Kasumi-1 (cell line): ENCODE results near the gene SLC35F3.

Experiments used
- DNase-seq, 2 experiments: peaks; one replicate each; lab custom pipeline; 2025; lab: John Stamatoyannopoulos, UW

The SLC35F3 gene

DNA sequence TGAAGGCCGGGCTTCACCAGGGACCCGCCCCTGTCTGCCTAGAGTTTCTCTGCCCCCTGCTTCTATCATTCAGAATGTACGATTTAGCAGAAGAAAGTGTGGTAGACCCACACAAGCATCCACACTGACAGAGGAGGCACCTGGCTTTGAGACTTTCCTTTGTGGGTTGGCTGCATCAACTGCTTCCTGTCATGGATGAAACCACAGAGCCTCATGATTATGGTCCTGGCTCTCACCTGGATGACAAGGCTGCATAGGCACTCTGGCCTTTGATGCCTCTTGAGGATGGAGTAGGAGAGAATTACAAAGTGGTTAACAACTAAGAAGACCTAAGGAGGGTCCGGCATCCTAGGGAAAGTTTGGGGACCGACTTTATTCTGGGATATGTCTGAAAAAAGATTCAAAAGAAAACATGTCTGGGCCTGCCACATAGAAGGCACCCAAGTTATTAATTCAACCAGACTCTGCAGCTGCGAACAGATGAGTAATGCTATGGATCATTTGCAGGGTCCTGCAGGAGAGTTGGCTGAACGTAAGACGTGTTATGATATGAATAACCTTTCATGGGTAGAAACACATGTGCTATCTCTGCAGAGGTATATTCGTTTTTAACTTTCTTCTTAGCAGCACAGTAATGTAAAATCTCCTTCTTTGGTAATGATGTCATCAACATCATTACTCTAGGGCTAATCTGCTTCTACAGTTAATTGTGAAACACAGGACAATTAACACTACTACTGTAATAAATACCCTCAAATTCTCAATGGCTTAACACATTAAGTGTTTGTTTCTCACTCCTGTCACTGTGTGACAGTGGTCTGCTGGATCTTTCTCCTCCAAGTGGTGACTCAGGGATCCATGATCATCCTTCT lies 136.2 kb downstream of the SLC35F3 start:
- no peak for DNase-seq

DNA sequence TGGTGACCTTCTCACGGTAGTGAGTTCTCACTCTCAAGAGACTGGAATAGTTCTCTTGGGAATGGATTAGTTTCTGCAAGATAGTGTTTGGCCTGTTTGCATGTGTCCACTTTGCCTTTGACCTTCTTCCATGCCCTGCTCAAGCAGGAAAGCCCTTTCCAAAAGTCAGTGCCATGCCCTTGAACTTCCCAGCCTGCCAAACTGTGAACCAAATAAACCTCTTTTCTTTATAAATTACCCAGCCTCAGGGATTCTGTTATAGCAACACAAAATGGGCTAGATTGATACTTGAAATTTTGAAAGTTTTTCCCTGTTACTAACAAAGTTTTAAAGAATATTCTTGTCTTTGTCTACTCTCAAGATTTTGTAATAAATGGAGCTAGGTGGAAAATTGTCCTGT lies 139.6 kb downstream of the SLC35F3 start:
- DNase-seq, result no peak

- DNase-seq, result no peak
Measured at GRCh38 chr1:234047123-234047522, 142.6 kb downstream of the SLC35F3 start.

- no peak for DNase-seq
Measured at GRCh38 chr1:234062166-234062565, 157.7 kb downstream of the SLC35F3 start.

GRCh38 chr1:234065794-234066447 lies 161.4 kb downstream of the SLC35F3 start:
- DNase-seq, result peak; percentile 32

DNA sequence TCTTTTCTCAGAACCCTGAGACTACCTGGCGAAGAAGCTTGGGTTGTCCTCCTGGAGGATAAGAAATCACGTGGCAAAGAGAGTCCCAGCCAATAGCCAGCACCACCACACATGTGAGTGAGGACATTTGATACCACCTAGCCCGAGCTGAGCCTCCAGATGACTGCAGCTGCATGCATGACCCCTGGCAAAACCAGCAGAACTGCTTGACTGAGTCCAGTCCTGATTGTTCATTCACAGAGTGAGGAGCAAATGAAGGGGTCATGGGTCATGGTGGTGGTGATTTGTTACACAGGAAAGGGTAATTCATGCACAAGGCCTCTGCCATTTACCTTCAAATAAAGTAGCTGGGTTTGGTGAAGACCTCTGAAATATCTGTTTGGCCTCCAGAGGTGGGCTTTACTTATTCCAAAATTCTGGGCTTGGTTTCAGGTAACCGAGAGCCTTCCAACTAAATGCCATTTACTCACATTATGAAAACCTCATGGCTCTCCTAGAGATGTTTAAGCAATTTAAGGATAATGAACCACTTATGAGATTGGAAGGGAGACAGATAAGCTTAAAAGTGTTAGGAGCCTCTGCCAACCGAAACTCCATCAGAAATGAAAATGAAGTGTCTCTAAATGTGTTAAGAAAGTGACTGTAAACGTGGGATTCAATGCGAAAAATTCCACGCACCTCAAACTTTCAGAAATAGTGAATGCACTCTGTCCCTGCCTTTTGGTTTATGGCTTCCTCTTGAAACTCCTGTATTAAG lies 163.3 kb downstream of the SLC35F3 start:
- DNase-seq, result no peak

DNA sequence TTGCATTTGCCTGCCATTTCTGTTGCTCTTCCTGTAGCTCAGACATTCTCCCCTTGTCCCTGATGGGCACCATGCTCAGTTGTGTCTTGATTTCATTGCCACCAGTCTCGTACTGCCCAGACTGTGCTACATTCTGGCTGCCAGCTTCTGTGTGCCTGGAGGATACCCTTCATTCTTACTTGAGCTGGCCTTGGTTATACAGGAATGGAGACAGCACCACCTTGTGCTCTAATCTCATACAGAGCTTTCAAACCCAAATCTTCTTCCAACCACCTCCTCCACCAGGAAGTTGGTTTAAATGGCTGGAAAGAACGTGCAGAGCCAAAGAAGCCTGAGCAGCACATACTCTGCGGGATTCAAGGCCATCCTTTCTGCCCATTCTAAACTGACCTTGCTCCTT lies 165.3 kb downstream of the SLC35F3 start:
- no peak for DNase-seq

DNA sequence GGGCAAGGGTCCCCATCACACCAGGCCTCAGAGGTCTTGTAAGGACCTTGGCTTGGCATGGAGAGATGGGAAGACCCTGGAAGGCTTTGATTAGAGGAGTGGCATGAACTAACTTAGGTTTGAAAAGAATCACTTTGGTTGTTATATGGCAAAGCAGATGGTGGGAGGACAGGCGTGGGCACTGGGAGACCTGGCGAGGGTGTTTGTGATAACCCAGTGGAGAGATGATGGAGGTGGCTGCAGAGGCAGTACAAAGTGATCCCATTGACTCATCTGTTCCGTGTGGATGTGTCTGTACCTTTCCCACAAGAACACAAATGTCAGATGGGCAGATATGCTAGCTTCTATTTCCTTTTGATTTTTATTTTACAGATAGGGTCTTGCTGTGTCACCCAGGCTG lies 168.3 kb downstream of the SLC35F3 start:
- no peak for DNase-seq

GRCh38 chr1:234078143-234078542 lies 173.7 kb downstream of the SLC35F3 start:
- DNase-seq, result no peak

DNA sequence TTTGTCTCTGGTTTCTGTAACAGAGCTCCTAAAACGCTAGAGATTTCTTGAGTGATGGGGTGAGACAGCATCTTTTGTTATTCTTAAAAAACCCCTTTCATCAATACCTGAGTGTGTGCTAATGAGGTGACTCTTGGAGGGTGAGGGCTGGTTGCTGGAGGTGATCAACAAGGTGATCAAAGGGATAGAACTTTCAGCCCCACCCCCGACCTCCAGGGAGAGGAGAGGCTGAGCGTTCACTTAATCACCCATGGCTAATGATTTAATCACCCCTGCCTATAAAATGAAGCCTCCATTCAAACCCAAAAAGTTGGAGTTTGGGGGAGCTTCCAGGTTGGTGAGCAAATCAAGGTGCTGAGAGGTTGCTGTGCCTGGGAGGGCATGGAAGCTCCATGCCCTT lies 175.4 kb downstream of the SLC35F3 start:
- DNase-seq, result no peak

DNA sequence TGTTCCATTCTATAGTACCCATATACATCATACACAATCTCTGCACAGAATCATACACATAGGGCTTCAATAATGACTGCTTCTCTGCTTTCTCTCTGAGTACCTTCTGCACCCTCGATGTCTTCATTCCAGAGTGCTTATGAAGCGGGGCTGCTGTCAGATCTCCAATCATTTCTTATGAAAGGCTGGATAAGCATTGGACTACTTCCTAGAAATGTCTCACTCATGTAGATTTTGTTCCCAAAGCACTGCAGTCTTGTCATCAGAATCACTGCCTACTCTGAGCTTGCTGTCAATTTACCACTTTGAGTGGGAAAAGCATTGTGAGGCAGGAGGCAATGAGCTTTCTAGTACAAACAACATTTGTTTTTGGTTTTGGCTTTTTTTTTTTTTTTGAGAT lies 179.0 kb downstream of the SLC35F3 start:
- DNase-seq, result no peak

DNA sequence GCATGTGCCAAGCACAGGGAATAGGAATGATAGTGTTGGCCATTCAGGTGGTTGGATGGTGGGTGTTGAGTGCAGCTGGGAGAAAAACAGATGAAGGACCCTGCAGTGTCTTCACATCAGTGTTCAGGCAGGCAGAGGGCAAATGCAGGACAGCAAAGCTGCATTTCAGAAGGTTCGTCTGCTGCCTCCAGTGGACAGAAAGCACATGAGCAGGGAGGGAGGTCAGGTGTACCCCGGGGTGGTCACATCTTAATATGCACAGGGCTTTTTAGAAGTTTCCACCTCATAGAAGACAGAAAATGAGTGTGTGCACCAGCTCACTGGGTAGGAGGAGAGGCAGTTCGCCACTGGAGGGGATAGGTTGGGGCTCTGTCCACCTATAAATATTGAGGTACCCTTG lies 184.9 kb downstream of the SLC35F3 start:
- no peak for DNase-seq

DNA sequence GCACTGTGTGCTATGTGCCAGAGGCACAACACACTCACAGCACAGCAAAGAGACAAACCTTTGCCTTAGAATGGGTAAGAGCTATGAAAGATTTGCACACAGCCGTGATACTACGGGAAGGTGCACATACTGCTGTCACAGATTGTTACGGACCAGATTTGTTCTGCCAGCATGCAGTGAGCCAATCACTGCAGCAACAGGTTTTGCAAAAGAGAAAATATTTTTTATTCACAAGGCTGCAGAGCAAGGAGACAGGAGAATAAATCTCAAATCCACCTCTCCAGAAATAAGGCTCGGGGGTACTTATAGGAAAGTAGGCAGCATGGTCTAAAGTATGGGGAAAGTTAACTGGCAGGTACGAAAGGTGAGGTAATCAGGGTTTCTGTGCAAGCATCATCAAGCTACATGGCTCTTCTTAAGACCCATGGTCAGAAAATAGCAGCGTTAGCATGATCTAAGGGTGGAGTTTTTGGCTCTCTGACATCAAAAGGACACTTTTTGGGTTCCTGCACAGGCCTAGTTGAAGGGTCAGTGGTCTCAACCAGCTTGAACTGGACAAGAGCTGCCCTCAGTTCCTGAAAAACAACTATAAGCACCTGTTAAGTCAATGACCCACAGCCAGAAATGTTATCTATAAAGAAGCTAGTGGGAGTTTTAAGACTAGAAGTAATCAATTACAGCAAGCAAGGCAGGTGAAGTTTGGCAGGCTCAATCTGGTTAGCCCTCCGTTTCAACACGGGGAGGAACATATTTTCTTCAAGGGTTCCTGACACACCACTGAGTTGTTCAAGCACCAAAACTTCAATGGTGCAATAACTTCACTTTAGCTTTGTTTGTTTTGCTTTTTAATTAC lies 186.0 kb downstream of the SLC35F3 start:
- no peak for DNase-seq

GRCh38 chr1:234091065-234091401 lies 186.6 kb downstream of the SLC35F3 start:
- no peak for DNase-seq

DNA sequence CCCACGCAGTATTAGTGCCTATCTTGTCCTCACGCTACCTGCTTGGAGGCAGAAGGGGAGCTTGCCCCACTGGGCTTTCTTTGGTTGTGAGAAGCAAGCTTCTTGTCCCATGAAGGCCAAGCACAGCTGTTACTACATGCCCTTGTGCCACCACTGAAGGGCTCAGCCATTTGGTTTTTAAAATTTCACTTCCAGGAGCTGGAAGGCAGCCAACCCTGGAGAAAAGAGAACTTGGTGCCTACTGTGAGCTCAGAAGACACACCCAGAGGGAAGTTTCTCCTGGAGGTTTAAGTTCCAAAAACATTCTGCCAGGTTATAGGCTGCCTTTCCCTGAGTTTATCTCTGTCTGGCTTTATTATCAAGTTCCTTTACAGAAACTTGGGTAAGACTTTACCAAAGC lies 187.4 kb downstream of the SLC35F3 start:
- peak in 1 of 2 experiments; percentile 1 for DNase-seq

DNA sequence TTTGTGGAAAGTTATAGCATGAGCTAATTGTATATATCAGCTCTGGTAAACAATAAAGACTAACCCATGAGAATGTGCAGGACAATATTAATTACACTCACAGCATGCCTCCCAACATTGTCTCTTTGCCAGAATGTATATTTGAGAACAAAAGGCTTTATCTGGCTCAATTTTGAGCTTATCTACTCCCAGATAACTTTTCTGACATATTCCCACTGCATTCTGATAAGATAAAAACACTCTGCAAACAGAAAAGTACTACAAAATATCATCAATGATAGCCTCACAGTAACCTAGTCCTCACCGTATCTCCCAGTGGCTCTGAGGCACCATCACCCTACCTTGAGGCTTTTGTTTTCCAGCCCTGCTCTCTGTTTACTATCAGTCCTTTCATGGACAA lies 188.6 kb downstream of the SLC35F3 start:
- no peak for DNase-seq

DNA sequence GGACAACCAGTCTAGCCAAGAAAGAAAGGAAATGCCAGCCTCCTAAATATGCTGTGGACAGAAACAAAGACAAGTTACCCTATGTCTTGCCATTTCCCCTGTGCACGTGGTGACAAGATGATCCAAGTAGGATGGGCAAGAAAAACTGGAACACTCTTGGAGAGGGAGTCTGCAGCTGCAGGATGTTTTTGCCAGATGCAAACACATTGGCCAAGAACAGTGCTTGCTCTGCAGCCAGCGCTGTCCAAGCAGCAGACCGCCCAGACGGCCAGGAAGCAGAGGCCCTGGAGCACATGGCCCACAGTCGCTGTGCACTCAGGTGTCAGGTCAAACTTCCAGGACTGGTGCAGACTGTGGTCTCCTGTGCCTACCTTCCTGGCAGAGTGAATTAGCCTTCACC lies 189.3 kb downstream of the SLC35F3 start:
- DNase-seq, result no peak

DNA sequence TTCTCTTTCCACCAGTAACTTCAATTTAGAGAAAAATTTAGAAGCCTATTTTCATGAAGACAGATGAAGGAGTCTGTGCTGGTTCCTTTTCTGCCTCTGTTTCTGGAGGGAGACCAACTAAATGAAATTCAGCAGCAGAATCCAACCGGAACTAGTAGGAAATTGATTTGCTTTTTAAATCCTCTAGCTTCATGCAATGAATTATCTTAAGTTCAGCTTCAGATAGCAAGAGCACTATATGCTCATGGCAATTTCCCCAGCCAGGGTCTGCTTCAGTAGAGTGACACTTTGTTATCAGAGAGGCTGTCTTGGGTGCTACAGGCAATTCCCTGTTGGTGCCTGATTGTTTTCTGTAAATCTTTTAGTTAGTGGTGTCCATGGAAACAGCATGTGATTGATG lies 189.7 kb downstream of the SLC35F3 start:
- DNase-seq, result no peak

- no peak for DNase-seq
Measured at GRCh38 chr1:234096161-234096770, 191.8 kb downstream of the SLC35F3 start.

GRCh38 chr1:234102583-234102982 lies 198.1 kb downstream of the SLC35F3 start:
- DNase-seq, result peak; percentile 65 to 80

GRCh38 chr1:234103198-234103597 lies 198.7 kb downstream of the SLC35F3 start:
- DNase-seq, result no peak

- no peak for DNase-seq
Measured at GRCh38 chr1:234106032-234106431, 201.6 kb downstream of the SLC35F3 start.
